Peyer's patch (tissue), 4 donors: ENCODE results near the gene SLC19A3.

ENCODE experiments used
- CTCF ChIP-seq, 6 experiments: fragments of 450-650 bp in 4 of 6; fragments of 200-600 bp in 2 of 6; sonication (generic) in 1 of 6; IDR thresholded peaks; one replicate each; pipeline ENCODE4 v1.5.1; 2017 to 2019; ENCODE audit warnings: antibody characterized with exemption in 6 of 6, mild to moderate bottlenecking in 3 of 6, moderate library complexity in 1 of 6
- POLR2A ChIP-seq, 2 donors: fragments of 450-650 bp; IDR thresholded peaks; one replicate each; pipeline ENCODE4 v1.5.1; 2017; ENCODE audit warnings: antibody characterized with exemption in 2 of 2, mild to moderate bottlenecking in 2 of 2, moderate library complexity in 2 of 2

- TF ChIP-seq CTCF (IDR thresholded peaks at IDR 0.05) = no peak
- TF ChIP-seq POLR2A (IDR thresholded peaks at IDR 0.05) = no peak
Measured at GRCh38 chr2:227745594-227745993, 27.8 kb upstream of the SLC19A3 start, which contains the start of gene SCYGR8.
